Measurements from ENCODE around the gene WDR70.

GRCh38 chr5:37754976-37755375 is 375.9 kb downstream of the WDR70 start:
- TF ChIP-seq CTCF (IDR thresholded peaks at IDR 0.05) (no peak), POLR2A (IDR thresholded peaks at IDR 0.05) (no peak), EP300 (IDR thresholded peaks at IDR 0.05) (no peak), POLR2AphosphoS5 (IDR thresholded peaks at IDR 0.05) (no peak)

Data from sigmoid colon (tissue), 4 donors.